ENCODE results near the gene ITGA2B. TPM values are rescaled to one million over a fixed set of nuclear protein-coding genes. Genes with fewer than 3 reads are reported as not detected.

Gene ITGA2B
- total and polyA plus RNA-seq, 2 of the 8 experiments (the other 6 are each of a cell fraction or from before 2014, with no cell fraction given), result 6.9 to 12.3 TPM

DNA sequence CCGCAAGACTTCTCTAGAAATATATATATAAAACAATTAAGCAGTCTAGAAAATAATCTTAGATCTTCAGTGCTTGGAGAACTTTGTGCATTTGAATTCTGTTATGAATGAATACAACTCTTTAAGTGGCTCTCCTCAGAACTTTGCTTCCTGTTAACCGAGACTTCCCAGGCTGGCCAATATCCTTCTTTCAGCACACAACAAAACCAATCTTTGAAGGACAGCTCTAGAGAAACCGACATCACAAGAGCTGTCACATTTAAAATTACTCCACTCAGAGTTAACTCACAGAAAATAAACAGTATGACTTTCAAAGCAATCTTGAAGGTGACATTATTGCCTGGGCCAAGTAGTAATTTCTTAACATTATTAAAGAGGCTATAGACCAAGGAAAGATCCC lies 49.7 kb upstream of the ITGA2B start:
- H2AK5ac ChIP-seq (ENCODE audit: low read depth, low read length), result no peak overlapping the region
- TF ChIP-seq KDM1A (IDR thresholded peaks at IDR 0.05; ENCODE audit: borderline replicate concordance, low read length), result no peak
- no peak for TF ChIP-seq CHD1 (IDR thresholded peaks at IDR 0.05; ENCODE audit: low read depth, low read length)
- TF ChIP-seq YY1 (IDR thresholded peaks at IDR 0.05; ENCODE audit: low read depth, low read length), result no peak
- TF ChIP-seq GTF2F1 (IDR thresholded peaks at IDR 0.05; ENCODE audit: borderline replicate concordance, low read depth, low read length), result no peak
- TF ChIP-seq, protein P1, sequence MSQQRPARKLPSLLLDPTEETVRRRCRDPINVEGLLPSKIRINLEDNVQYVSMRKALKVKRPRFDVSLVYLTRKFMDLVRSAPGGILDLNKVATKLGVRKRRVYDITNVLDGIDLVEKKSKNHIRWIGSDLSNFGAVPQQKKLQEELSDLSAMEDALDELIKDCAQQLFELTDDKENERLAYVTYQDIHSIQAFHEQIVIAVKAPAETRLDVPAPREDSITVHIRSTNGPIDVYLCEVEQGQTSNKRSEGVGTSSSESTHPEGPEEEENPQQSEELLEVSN (IDR thresholded peaks at IDR 0.05), result no peak
- TF ChIP-seq CHD2 (IDR thresholded peaks at IDR 0.05; ENCODE audit: low read length), result no peak
- no peak for TF ChIP-seq TCF12 (IDR thresholded peaks at IDR 0.05; ENCODE audit: low read depth, low read length)
- peaks cover 0 to 3% (median 0%) of the 10 kb centered on the region in 4 experiments; a peak in 1 of 7 replicates for H3K4me1 ChIP-seq (replicated peaks in 1 of 4; ENCODE audit: control insufficient read depth in 3 of 4, insufficient read depth in 4 of 4, low read length in 3 of 4)
- H3K27me3 ChIP-seq (replicated peaks in 1 of 4; ENCODE audit: control insufficient read depth in 3 of 4, extremely low read depth in 1 of 4, insufficient read depth in 3 of 4, low read length in 3 of 4), result no peaks in the 10 kb centered on the region
- H2AFZ ChIP-seq (ENCODE audit: low read length), result no peak overlapping the region
- peaks cover 3% of the 10 kb centered on the region; the same call in 1 of the 2 replicates for H3K79me1 ChIP-seq (ENCODE audit: low read depth, low read length)
- no peak overlapping the region for H2BK120ac ChIP-seq (replicated peaks; ENCODE audit: low read depth, low read length)
- POLR2A ChIA-PET (ENCODE audit: partially characterized antibody), result no interaction called here
- no peak overlapping the region for H2BK12ac ChIP-seq (ENCODE audit: low read depth, low read length)
- no peak overlapping the region for H2BK5ac ChIP-seq (ENCODE audit: low read depth, low read length)
- no peak overlapping the region for H3K23ac ChIP-seq (ENCODE audit: insufficient read length)
- no peak overlapping the region for H3K9ac ChIP-seq (replicated peaks in 1 of 4; ENCODE audit: extremely low read depth in 1 of 4, low read depth in 3 of 4, low read length in 3 of 4)
- H3K56ac ChIP-seq (replicated peaks; ENCODE audit: insufficient read length, low read depth, low read length), result no peak overlapping the region
- WGBS, 2 experiments (ENCODE audit: extremely low coverage in 1 of 2, insufficient coverage in 1 of 2, insufficient read length in 1 of 2, insufficient replicate concordance in 2 of 2, low coverage in 1 of 2, low lambda C conversion rate in 2 of 2, missing lambda C conversion rate in 1 of 2), result 85% methylated on average over 3 of the region's 3 CpGs; no CpG with 5 or more reads in 1 of the 2 experiments
- no peak overlapping the region for H4K5ac ChIP-seq (ENCODE audit: insufficient read length, low read depth, low read length)
- DNase-seq (ENCODE audit: low read depth in 1 of 2, low spot score in 2 of 2) (no peak), FAIRE-seq (no peak)
- H3K14ac ChIP-seq (ENCODE audit: insufficient read length), result no peak overlapping the region
- no peak overlapping the region for H4K8ac ChIP-seq (ENCODE audit: extremely low read depth, insufficient read depth, low read length)
- peaks cover 0 to 34% of the 10 kb centered on the region in 2 experiments; a peak in 2 of 4 replicates for H3K79me2 ChIP-seq (ENCODE audit: control insufficient read depth in 1 of 2, insufficient read depth in 2 of 2, low read length in 2 of 2)
- H3K4me2 ChIP-seq (ENCODE audit: insufficient read depth in 1 of 2, low read depth in 2 of 2, low read length in 2 of 2), result no peak overlapping the region
- no peak overlapping the region for H3K27ac ChIP-seq (ENCODE audit: low read depth, low read length)
- peaks cover 0 to 2% of the 10 kb centered on the region in 2 experiments for H4K20me1 ChIP-seq (replicated peaks in 1 of 2; ENCODE audit: control insufficient read depth in 1 of 2, insufficient read depth in 2 of 2, low read length in 2 of 2)
- H3K9me3 ChIP-seq (ENCODE audit: insufficient read depth in 2 of 2, low read depth in 1 of 2, low read length in 1 of 2), result no peaks in the 10 kb centered on the region
- H2BK20ac ChIP-seq (ENCODE audit: low read length), result no peak overlapping the region
- H2BK15ac ChIP-seq (ENCODE audit: low read length), result no peak overlapping the region
- H3K36me3 ChIP-seq (ENCODE audit: control insufficient read depth in 2 of 4, insufficient read depth in 4 of 4, low read length in 3 of 4), result peaks cover 0 to 13% (median 7%) of the 10 kb centered on the region in 4 experiments; a peak in 4 of 8 replicates
- no peak overlapping the region for H3K18ac ChIP-seq (ENCODE audit: extremely low read depth, low read length)
- no peak overlapping the region for H3K4me3 ChIP-seq (ENCODE audit: extremely low read depth in 1 of 4, insufficient read depth in 2 of 4, low read depth in 3 of 4, low read length in 4 of 4)
- H3K23me2 ChIP-seq (ENCODE audit: low read depth, low read length), result no peaks in the 10 kb centered on the region
- no peak overlapping the region for H4K91ac ChIP-seq (replicated peaks; ENCODE audit: insufficient read length, low read length)
- CTCF ChIA-PET (ENCODE audit: partially characterized antibody), result interaction anchor here (1.7 kb wide), 1 partner anchor 198 kb away, joined by 4 read pairs; no protein-coding TSS in a partner anchor
- H3K4ac ChIP-seq (replicated peaks; ENCODE audit: insufficient read length, low read depth, low read length), result no peak overlapping the region
